SK-N-MC (cell line): ENCODE measurements around the gene SPOP.

Source experiments
- DNase-seq: peaks from one replicate; pipeline ENCODE4 v3.0.0-alpha.2; 2011; ENCODE audit warnings: low read depth, low spot score
- H3K27ac ChIP-seq: fragments of 200-600 bp; sonication (generic); 2 replicates; pipeline ENCODE4 v1.5.1; 2016; ENCODE audit warnings: mixed run types
- H3K36me3 ChIP-seq: fragments of 200-600 bp; sonication (generic); 2 replicates; pipeline ENCODE4 v1.6.1; 2017; ENCODE audit warnings: antibody characterized with exemption, low read length, mixed read lengths; ENCODE audit not compliant: insufficient read depth
- H3K4me3 ChIP-seq: fragments of 200-600 bp; sonication (generic); 2 replicates; pipeline ENCODE4 v1.5.1; 2016
- H3K9ac ChIP-seq: fragments of 200-600 bp; sonication (generic); 2 replicates; pipeline ENCODE4 v1.8.0; 2017; ENCODE audit warnings: mixed run types, mixed read lengths; ENCODE audit not compliant: insufficient read length
- H3K9me3 ChIP-seq: fragments of 200-600 bp; sonication (generic); 2 replicates; pipeline ENCODE4 v1.6.1; 2017; ENCODE audit warnings: low read depth, mild to moderate bottlenecking, antibody characterized with exemption, low read length, moderate library complexity, mixed read lengths
- EZH2 ChIP-seq: fragments of 200-600 bp; sonication (generic); IDR thresholded peaks from one replicate; pipeline ENCODE4 v1.6.1; 2017; ENCODE audit warnings: antibody characterized with exemption
- FOXP2 ChIP-seq: optimal IDR thresholded peaks from 2 replicates; pipeline ENCODE3; 2011; ENCODE audit warnings: mild to moderate bottlenecking, moderate library complexity; ENCODE audit not compliant: insufficient read depth; ENCODE audit errors: extremely low read length, control extremely low read depth
- POLR2AphosphoS5 ChIP-seq: IDR thresholded peaks from 2 replicates; pipeline ENCODE4 v1.6.1; 2012; ENCODE audit warnings: mild to moderate bottlenecking, low read depth, low read length, borderline replicate concordance

Gene SPOP

GRCh38 chr17:49633762-49634484 lies 44.0 kb downstream of the SPOP start:
- peaks cover 4% of the 10 kb centered on the region for H3K36me3 ChIP-seq
- TF ChIP-seq FOXP2 (no peak), EZH2 (no peak), POLR2AphosphoS5 (no peak)
- H3K9ac ChIP-seq, result no peak overlapping the region
- DNase-seq, result no peak
- peak overlapping the region; percentile 86 for H3K27ac ChIP-seq
- H3K9me3 ChIP-seq, result peaks cover 1% of the 10 kb centered on the region; the same call in 1 of the 2 replicates
- peak overlapping the region; percentile 34 for H3K4me3 ChIP-seq

DNA sequence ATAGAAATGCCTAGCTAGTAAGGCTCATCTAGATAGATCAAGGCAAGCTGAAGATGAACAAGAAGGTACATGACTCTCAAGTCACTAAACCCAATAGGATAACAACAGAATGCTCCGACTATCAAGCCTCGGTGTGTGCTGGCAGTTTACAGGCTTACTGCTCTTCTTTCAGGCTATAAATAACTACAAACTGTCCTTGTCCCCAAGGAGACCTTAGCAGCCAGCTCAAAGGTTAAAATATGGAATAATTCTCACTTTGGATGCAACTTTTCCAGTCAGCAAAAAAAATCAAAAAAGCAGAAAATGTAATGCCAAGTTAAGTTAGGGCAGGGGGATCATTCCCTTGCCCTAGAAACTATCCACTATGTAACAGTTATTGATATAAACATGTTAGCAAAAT lies 44.6 kb downstream of the SPOP start:
- DNase-seq, result no peak
- no peaks in the 10 kb centered on the region for H3K36me3 ChIP-seq
- no peak overlapping the region for H3K4me3 ChIP-seq
- TF ChIP-seq FOXP2 (no peak), POLR2AphosphoS5 (no peak), EZH2 (no peak)
- 0 out of 2 replicates have a peak overlapping the region, but pooled peaks have one; percentile 86 for H3K27ac ChIP-seq
- no peak overlapping the region for H3K9ac ChIP-seq
- no peaks in the 10 kb centered on the region for H3K9me3 ChIP-seq

DNA sequence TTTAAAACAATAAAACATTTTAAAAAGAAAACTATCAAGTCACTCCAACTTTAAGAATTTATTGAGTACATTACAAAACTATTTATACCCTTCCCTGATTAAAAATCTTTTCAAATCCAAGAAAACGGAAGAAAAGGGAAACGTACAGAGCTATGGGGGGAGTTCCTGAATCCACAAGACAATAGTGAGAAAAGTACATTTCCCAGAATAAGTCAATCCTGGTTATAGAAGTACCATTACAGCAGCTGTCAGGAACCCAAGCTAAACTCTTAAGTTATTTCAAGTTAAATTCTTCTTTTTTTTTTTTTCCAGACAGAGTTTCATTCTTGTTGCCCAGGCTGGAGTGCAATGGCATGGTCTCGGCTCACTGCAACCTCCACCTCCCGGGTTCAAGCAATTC lies 45.7 kb downstream of the SPOP start:
- DNase-seq, result no peak

DNA sequence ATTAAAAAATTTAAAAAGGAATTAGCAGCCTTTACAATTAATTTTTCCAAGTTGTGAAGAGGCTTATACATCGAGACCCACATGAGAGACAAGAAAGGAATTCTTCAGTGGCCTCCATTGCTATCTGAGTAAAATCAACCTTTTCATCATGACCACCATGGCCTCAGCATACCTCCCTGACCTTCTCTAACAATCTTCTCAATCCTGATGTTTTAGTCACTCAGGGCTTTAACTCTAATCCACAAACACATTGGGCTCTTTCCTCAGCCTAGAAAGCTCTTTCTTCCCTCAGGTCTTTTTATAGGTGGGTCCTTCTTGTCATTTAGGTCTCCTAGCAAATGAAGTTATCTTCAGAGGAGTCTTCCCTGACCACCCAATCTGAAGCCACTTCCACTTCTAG lies 46.4 kb downstream of the SPOP start:
- Histone ChIP-seq H3K9ac (no peak overlapping the region), H3K36me3 (no peaks in the 10 kb centered on the region; the same call in 1 of the 2 replicates), H3K27ac (no peak overlapping the region), H3K4me3 (no peak overlapping the region), H3K9me3 (no peaks in the 10 kb centered on the region)
- TF ChIP-seq POLR2AphosphoS5 (no peak), EZH2 (no peak), FOXP2 (no peak)
- no peak for DNase-seq

More for the DNA sequence above, 45.7 kb downstream of the SPOP start:
- H3K27ac ChIP-seq, result no peak overlapping the region
- H3K9ac ChIP-seq, result no peak overlapping the region
- H3K36me3 ChIP-seq, result no peaks in the 10 kb centered on the region
- TF ChIP-seq EZH2 (no peak), FOXP2 (no peak), POLR2AphosphoS5 (no peak)
- no peaks in the 10 kb centered on the region for H3K9me3 ChIP-seq
- H3K4me3 ChIP-seq, result no peak overlapping the region

DNA sequence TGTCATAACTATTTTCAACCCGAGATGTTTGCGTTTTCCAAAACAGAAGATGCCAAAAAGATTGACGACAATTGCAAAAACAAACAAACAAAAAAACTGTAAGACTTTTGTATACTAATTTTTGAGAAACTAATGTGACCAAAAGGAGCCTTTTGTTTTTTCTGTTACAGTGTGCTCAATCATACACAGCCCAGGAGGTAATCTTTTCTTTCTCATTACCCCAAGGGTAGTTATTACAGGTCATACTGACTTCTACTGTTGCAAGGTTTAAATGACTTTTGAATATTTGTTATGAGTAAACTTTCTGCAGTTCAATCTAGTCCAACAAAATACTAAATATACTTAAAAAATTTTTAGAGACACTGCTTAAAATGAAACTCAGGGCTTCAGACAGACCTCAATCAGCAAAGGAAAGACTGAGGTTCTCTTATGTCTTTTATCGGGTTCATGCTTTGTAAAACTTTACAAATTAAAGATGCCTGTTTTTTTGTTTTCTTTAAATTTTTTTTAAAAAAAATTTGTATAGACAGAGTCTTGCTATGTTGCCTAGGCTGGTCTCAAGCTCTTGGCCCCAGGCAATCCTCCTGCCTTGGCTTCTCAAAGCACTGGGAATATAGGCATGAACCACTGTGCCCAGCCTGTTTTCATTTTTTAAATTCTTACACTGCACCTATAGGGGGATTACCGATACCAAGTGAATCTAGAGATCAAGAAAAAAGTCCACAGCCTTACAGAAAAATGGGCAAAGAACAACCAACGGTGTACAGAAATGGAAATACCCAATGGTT lies 47.6 kb downstream of the SPOP start:
- Histone ChIP-seq H3K9me3 (no peaks in the 10 kb centered on the region), H3K9ac (peak overlapping the region; percentile 18), H3K36me3 (no peaks in the 10 kb centered on the region; the same call in 1 of the 2 replicates), H3K4me3 (no peak overlapping the region), H3K27ac (peak overlapping the region; percentile 44)
- DNase-seq, result no peak
- TF ChIP-seq FOXP2 (no peak), EZH2 (no peak), POLR2AphosphoS5 (no peak)

DNA sequence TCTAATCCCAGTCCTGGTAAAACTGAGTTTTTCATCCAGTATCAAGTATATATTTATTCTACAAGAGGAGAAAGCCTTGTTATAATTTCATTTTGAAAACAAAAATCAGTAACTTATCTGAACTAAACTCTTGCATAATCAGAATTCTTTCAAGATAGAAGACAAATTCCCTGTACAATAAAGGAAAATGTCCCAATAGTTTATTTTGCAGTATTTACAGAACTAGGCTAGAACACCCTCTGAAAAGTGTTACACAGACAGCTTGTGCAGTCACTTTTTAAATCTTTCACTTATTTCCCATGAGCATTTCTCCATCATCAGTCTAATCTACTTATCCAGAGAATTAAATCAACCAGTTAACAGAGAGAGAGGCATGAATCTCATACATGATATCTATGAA lies 48.5 kb downstream of the SPOP start:
- no peak for DNase-seq
- Histone ChIP-seq H3K4me3 (no peak overlapping the region), H3K36me3 (no peaks in the 10 kb centered on the region; the same call in 1 of the 2 replicates), H3K9ac (no peak overlapping the region), H3K27ac (peak overlapping the region; percentile 44), H3K9me3 (no peaks in the 10 kb centered on the region)
- TF ChIP-seq EZH2, result no peak
- TF ChIP-seq FOXP2, result no peak
- no peak for TF ChIP-seq POLR2AphosphoS5

DNA sequence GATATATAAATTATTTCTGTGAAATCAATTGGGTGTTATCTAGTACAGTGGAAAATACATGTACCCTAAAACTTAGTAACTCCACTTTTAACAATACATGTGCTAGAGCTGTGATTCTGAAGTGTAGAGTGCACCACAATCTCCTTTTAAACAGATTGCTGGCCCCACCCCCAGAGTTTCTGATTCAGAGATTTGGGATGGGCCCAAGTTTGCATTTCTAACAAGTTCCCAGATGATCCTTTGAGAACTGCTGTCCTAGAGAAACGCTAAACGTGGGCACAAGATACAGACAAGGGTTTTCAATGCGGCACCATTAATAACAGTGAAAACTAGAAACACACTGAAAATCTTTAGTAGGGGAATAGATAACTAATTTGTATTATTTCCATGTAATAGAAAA lies 53.0 kb downstream of the SPOP start:
- Histone ChIP-seq H3K4me3 (no peak overlapping the region), H3K9ac (no peak overlapping the region), H3K36me3 (peaks cover 26% of the 10 kb centered on the region), H3K27ac (no peak overlapping the region), H3K9me3 (no peaks in the 10 kb centered on the region)
- no peak for TF ChIP-seq POLR2AphosphoS5
- DNase-seq, result no peak

DNA sequence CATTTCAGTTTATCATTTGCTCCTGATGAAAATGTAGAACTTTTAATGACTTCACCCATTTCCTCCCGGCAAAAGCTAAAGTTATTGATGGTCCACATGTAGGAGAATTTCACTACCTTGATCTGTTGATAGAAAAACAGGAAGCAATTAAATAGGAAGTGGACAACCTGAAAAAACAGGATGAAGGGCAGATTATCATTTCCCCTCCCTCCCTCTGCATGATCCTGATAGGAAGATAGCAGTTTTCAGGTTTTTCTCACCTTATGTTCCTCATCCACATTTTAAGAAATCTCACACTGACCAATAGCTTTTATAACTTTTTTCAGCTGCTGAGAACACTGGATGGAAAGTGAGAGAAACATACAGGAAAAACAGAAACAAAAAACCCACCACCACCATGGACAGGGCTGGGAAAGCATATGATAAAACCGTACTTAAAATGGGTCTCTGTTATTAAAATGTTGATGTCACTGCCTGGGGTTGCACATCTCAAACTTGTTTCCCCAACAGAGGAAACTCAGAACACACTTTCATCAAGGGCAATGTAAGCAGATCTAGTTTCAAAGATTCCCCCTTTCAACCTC lies 55.9 kb downstream of the SPOP start:
- no peak overlapping the region for H3K27ac ChIP-seq
- no peak for DNase-seq
- H3K4me3 ChIP-seq, result no peak overlapping the region
- no peaks in the 10 kb centered on the region for H3K9me3 ChIP-seq
- TF ChIP-seq POLR2AphosphoS5, result no peak
- TF ChIP-seq EZH2, result no peak
- TF ChIP-seq FOXP2, result no peak
- peaks cover 51% of the 10 kb centered on the region for H3K36me3 ChIP-seq
- no peak overlapping the region for H3K9ac ChIP-seq
